Loucy (cell line): ENCODE results near the gene SAP30BP.

Experiments used
- H2AFZ ChIP-seq: fragments of 200-600 bp; sonication (generic); 2 replicates; pipeline ENCODE4 v1.6.0; 2016; ENCODE audit warnings: antibody characterized with exemption, mild to moderate bottlenecking, low read length, moderate library complexity
- H3F3A ChIP-seq: fragments of 200-600 bp; 2 replicates; pipeline ENCODE4 v1.6.0; 2016; ENCODE audit warnings: antibody characterized with exemption, low read depth, mild to moderate bottlenecking
- H3K27me3 ChIP-seq: fragments of 200-600 bp; sonication (generic); 2 replicates; pipeline ENCODE4 v1.6.1; 2014; ENCODE audit warnings: low read length, mild to moderate bottlenecking; ENCODE audit not compliant: insufficient read depth, poor library complexity, severe bottlenecking
- H3K36me3 ChIP-seq: fragments of 200-600 bp; sonication (generic); 2 replicates; pipeline ENCODE4 v1.6.1; 2016; ENCODE audit warnings: low read length; ENCODE audit not compliant: insufficient read depth
- H3K4me1 ChIP-seq: fragments of 200-600 bp; sonication (generic); 2 replicates; pipeline ENCODE4 v1.5.1; 2014; ENCODE audit warnings: low read length, mild to moderate bottlenecking; ENCODE audit not compliant: insufficient read depth, poor library complexity, severe bottlenecking
- H3K4me2 ChIP-seq: fragments of 200-600 bp; sonication (generic); 2 replicates; pipeline ENCODE4 v1.6.0; 2014; ENCODE audit warnings: antibody characterized with exemption, low read length, low read depth, mild to moderate bottlenecking; ENCODE audit not compliant: poor library complexity, severe bottlenecking
- H3K4me3 ChIP-seq: fragments of 200-600 bp; sonication (generic); 2 replicates; pipeline ENCODE4 v1.5.1; 2014; ENCODE audit warnings: low read length, mild to moderate bottlenecking, mixed read lengths; ENCODE audit not compliant: poor library complexity, severe bottlenecking
- H3K79me2 ChIP-seq: fragments of 200-600 bp; sonication (generic); 2 replicates; pipeline ENCODE4 v1.6.1; 2014; ENCODE audit warnings: low read length; ENCODE audit not compliant: insufficient read depth
- H3K9ac ChIP-seq: fragments of 200-600 bp; sonication (generic); 2 replicates; pipeline ENCODE4 v1.6.0; 2014; ENCODE audit warnings: mild to moderate bottlenecking, low read depth, low read length, moderate library complexity; ENCODE audit not compliant: poor library complexity, severe bottlenecking
- H3K9me2 ChIP-seq: fragments of 200-600 bp; sonication (generic); replicated peaks from 2 replicates; pipeline ENCODE4 v1.6.1; 2016; ENCODE audit warnings: low read depth, low read length, mixed read lengths
- H3K9me3 ChIP-seq: fragments of 200-600 bp; sonication (generic); 2 replicates; pipeline ENCODE4 v1.6.1; 2014; ENCODE audit warnings: mild to moderate bottlenecking, antibody characterized with exemption, low read length, low read depth; ENCODE audit not compliant: insufficient read depth
- H4K20me1 ChIP-seq: fragments of 200-600 bp; sonication (generic); 2 replicates; pipeline ENCODE4 v1.6.0; 2014; ENCODE audit warnings: antibody characterized with exemption, low read length, mild to moderate bottlenecking; ENCODE audit not compliant: insufficient read depth, poor library complexity, severe bottlenecking
- EZH2phosphoT487 ChIP-seq: fragments of 200-600 bp; IDR thresholded peaks from 2 replicates; pipeline ENCODE4 v1.6.1; 2018; ENCODE audit warnings: antibody characterized with exemption, mild to moderate bottlenecking, moderate library complexity, borderline replicate concordance
- TF ChIP-seq, protein P1 (sequence below): fragments of 200-600 bp; sonication (generic); conservative IDR thresholded peaks from 2 replicates; pipeline ENCODE4 v1.5.1; 2014; ENCODE audit warnings: mild to moderate bottlenecking, antibody characterized with exemption, low read length

The SAP30BP gene

DNA sequence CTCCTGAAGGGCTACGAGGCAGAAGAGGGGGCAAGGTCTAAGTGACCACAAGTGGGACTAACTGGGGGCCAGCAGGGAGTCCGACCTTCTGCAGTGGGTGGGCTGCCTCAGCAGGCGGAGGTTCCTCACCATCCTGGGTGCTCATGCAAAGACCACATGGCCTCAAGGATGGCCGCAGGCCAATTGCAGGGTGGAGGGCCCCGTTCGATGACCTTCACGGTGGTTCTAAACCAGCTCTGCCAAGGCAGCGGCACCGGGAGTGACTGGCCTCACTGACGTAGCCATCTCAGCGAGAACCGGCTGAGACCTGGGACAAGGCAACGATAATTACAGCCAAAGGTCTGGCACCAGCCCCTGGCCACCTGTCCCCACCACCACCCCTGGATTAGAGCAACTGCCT is 28.2 kb upstream of the SAP30BP start:
- TF ChIP-seq EZH2phosphoT487: no peak
- TF ChIP-seq, protein P1, sequence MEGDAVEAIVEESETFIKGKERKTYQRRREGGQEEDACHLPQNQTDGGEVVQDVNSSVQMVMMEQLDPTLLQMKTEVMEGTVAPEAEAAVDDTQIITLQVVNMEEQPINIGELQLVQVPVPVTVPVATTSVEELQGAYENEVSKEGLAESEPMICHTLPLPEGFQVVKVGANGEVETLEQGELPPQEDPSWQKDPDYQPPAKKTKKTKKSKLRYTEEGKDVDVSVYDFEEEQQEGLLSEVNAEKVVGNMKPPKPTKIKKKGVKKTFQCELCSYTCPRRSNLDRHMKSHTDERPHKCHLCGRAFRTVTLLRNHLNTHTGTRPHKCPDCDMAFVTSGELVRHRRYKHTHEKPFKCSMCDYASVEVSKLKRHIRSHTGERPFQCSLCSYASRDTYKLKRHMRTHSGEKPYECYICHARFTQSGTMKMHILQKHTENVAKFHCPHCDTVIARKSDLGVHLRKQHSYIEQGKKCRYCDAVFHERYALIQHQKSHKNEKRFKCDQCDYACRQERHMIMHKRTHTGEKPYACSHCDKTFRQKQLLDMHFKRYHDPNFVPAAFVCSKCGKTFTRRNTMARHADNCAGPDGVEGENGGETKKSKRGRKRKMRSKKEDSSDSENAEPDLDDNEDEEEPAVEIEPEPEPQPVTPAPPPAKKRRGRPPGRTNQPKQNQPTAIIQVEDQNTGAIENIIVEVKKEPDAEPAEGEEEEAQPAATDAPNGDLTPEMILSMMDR: no peak

DNA sequence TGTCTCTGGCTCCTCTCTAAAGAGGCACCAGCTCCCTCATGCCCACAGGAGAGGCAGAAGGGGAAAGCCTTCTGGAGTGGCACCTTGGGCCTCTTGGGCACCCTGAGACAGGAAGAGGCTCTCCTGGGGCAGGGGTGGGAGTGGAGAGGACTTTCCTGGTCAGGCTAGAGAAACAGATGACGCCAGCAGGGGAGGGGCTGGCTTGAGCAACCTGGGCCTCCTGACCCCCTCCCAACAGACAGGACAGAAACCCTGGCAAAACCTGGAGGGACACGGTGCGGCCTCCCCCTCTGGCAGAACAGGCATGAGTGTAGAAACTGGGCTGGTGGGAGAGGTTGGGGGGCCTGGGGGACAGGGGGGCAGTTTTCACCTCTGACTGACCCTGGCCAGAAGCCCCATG is 27.8 kb upstream of the SAP30BP start:
- no peak for TF ChIP-seq EZH2phosphoT487
- TF ChIP-seq, protein P1: no peak
- H3K4me2 ChIP-seq: no peak overlapping the region

More for the DNA sequence above, 28.2 kb upstream of the SAP30BP start:
- Histone ChIP-seq H3F3A (no peaks in the 10 kb centered on the region), H3K9ac (no peak overlapping the region), H3K4me3 (no peak overlapping the region), H3K36me3 (no peaks in the 10 kb centered on the region), H3K9me2 (no peaks in the 10 kb centered on the region), H3K4me2 (no peak overlapping the region), H2AFZ (no peak overlapping the region), H3K27me3 (no peaks in the 10 kb centered on the region), H3K4me1 (peaks cover 5% of the 10 kb centered on the region), H3K79me2 (no peaks in the 10 kb centered on the region), H3K9me3 (no peaks in the 10 kb centered on the region), H4K20me1 (no peaks in the 10 kb centered on the region)

DNA sequence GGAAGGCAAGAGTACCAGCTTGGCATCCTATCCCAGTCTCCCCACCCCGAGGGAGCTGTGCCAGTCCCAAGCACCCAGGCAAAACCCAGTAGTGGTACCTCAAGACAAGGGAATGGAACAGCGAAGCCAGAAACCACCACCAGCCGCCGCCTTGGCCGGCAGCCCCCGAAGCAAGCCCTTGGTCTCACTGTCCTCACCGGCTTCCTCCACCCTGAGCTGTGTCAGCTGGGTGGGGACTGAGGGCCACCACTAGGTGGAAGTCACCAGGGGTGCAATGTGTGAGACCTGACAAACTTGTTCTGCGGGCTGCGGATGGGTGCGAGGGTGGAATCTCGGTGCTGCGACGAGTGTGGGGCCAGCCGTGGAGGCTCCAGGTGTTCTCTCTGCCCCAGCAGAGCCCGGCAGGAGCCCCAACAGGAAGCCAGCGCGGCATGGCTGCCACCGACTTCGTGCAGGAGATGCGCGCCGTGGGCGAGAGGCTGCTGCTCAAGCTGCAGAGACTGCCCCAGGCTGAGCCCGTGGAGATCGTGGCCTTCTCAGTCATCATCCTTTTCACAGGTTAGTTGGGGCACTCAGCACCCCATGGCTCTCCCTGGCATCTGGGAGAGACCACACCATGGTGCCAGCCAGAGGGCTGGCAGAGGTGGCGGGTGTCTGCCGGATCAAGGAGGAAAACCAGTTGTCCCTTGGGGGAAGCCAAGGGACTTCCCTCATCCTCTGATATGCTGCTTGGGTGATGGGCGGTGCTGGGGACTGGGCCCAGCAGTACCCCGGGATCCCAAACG is 27.2 kb upstream of the SAP30BP start:
- TF ChIP-seq EZH2phosphoT487: no peak
- TF ChIP-seq, protein P1: no peak
- no peaks in the 10 kb centered on the region for H3K9me3 ChIP-seq
- no peaks in the 10 kb centered on the region for H3K27me3 ChIP-seq
- H3K9ac ChIP-seq: no peak overlapping the region
- no peaks in the 10 kb centered on the region for H3K79me2 ChIP-seq
- no peaks in the 10 kb centered on the region for H3F3A ChIP-seq
- H3K36me3 ChIP-seq: no peaks in the 10 kb centered on the region
- no peaks in the 10 kb centered on the region for H4K20me1 ChIP-seq
- H3K4me1 ChIP-seq: no peaks in the 10 kb centered on the region
- H3K4me3 ChIP-seq: no peak overlapping the region
- H3K9me2 ChIP-seq: no peaks in the 10 kb centered on the region
- H2AFZ ChIP-seq: no peak overlapping the region
- no peak overlapping the region for H3K4me2 ChIP-seq

More for the DNA sequence above, 27.8 kb upstream of the SAP30BP start:
- no peak overlapping the region for H3K9ac ChIP-seq
- peaks cover 1% of the 10 kb centered on the region for H3K4me1 ChIP-seq
- no peaks in the 10 kb centered on the region for H3F3A ChIP-seq
- no peaks in the 10 kb centered on the region for H4K20me1 ChIP-seq
- H3K9me2 ChIP-seq: no peaks in the 10 kb centered on the region
- no peak overlapping the region for H2AFZ ChIP-seq
- H3K79me2 ChIP-seq: no peaks in the 10 kb centered on the region
- H3K27me3 ChIP-seq: no peaks in the 10 kb centered on the region
- H3K4me3 ChIP-seq: no peak overlapping the region
- H3K9me3 ChIP-seq: no peaks in the 10 kb centered on the region
- no peaks in the 10 kb centered on the region for H3K36me3 ChIP-seq
